Posterior cingulate gyrus (tissue), 11 donors: ENCODE results near the gene MIDN.

Experiments used
- DNase-seq, 10 donors: peaks; one replicate each; pipeline versions ENCODE4 v3.0.0 to v3.0.0-alpha.2; 2020 to 2021; ENCODE audit warnings: mixed read lengths in 3 of 10
- intact Hi-C: fragments of 100-400 bp; cut with DNase I; formaldehyde crosslinking; loops from one replicate; pipeline ENCODE4 v1.15.1; 2023

Gene MIDN

DNA sequence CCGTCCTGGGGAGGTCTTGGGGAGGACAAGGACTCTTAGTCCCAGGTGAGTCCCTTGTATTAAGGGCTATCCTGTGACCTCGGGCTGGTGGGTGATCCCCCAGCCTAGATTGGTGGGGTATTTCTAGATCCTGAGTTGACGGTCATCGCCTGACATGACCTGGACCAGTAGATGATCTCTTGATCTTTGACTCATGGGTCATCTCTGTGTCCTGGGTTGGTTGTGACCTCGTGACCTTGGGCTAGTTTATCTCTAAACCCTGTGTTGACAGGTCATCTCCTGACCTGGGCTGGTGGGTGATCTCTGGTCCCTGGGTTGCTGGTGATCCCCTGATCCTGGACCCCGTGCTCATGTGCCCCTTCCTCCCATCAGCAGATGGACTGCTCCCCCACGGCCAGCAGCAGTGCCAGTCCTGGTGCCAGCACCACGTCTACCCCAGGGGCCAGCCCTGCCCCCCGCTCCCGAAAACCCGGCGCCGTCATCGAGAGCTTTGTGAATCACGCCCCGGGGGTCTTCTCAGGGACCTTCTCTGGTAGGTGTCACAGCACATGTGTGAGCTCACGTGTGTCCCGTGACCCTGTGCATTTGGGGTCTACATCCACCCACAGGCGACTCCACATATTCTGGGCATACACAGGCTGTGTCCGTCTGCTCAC, 6.3 kb downstream of the MIDN start:
- intact Hi-C loops: no loop called here

GRCh38 chr19:1255186-1256161, 7.1 kb downstream of the MIDN start:
- peak in 9 of 10 donors; percentile 66 to 98 (median 80) for DNase-seq
- intact Hi-C loops: no loop called here

More for the DNA sequence above, 6.3 kb downstream of the MIDN start:
- no peak for DNase-seq

DNA sequence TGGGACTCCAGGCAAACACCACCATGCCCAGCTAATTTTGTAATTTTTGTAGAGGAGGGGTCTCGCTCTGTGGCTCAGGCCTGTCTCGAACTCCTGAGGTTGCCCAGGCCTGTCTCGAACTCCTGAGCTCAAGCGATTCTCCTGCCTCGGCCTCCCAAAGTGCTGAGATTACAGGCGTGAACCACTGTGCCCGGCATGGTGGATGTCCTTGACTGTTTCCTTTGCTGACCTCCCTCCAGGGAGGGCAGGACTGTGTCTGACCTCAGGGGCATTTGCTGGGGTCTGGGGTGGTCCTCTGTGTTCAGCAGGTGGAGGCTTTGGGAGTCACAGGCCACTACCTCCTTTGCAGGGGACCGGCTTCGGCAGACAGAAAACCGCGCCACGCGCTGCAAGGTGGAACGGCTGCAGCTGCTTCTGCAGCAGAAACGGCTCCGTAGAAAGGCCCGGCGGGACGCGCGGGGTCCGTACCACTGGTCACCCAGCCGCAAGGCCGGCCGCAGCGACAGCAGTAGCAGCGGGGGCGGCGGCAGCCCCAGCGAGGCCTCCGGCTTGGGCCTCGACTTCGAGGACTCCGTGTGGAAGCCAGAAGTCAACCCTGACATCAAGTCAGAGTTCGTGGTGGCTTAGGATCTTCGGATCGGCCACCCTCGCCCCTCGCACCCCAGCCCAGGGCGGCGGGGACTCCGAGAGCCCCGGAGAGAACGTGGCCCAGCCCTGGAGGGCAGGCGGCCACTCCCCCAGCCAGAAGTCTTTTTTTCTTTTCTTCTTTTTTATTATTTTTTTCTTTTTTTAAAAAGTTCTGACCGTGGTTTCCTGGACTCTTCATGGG, 8.5 kb downstream of the MIDN start:
- intact Hi-C loops: no loop called here
- DNase-seq: peak in 1 of 10 donors; percentile 11

GRCh38 chr19:1257475-1258162, 9.2 kb downstream of the MIDN start:
- no peak for DNase-seq
- intact Hi-C loops: no loop called here

DNA sequence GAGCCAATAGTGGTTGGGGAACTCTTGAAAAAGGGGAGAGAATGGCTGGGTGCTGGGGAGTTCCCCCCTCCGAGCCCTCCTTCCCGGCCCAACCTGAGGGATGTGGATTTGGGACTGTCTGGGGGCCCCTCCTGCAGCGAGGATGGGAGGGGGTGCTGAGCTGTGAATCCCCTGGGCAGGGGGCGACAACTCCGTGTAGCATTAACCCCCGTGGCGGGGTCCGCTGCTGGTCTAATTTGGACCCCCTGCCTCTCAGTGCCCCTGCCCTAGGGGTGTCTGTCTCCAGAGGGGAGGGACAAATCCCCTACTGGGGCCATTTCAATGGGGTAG, 9.7 kb downstream of the MIDN start:
- intact Hi-C loops: no loop called here
- no peak for DNase-seq

DNA sequence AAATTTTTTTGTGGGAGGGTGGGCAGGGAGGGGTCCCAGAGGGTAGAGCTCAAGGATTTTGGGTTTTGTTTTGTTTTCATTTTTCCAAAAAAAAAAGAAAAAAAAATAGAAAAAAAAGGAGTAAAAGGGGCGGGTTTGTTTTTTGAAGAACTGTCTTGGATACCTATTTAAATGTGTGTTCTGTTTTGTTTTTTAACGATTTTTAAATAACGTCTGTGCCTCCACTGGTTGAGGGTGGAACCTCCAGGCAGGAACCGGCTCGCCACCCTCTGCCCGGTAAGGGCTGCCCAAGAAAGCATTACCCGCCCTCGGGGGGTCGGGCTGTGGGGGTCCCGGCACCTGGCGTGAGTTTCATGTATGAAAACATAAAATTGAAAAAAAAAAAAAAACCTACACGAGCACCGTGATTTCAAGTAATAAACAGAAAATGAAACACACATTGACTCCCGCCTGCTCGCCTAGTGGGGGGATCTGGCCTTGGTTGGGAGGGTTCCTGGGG, 10.4 kb downstream of the MIDN start:
- intact Hi-C loops: no loop called here
- DNase-seq: no peak

DNA sequence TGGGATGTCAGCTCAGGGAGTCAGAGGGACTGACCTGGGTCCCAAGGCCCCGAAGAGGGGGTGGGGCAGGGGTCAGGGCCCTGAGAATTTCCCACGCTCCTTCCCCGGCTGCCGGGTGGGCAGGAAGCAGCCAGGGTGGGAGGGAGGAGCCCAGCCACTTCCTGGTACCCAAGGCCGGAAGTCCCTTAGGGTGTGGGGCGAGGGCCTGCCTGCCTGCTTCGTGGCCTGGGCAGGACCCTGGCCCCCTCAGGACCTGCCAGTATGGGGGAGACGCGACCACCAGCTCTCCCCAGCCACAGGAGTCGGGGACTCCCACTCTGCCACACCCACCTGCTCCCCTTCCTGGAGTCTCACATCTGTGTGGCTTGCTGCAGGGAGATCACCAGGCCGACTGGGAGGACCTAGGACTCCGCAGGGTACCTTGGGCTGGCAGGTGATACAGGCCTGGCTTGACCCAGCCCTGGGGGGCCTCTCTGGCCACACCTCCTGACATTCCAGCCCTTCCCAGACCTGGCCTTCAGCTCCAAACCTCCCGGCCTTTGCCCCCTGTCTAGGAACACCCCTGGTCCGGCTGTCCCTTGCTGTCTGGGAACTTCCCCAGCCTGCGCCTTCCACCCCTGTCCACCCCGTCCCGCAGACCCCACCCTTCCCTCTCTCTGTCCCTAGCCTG, 11.0 kb downstream of the MIDN start:
- peak in 1 of 10 donors; percentile 34 for DNase-seq
- intact Hi-C loops: no loop called here

DNA sequence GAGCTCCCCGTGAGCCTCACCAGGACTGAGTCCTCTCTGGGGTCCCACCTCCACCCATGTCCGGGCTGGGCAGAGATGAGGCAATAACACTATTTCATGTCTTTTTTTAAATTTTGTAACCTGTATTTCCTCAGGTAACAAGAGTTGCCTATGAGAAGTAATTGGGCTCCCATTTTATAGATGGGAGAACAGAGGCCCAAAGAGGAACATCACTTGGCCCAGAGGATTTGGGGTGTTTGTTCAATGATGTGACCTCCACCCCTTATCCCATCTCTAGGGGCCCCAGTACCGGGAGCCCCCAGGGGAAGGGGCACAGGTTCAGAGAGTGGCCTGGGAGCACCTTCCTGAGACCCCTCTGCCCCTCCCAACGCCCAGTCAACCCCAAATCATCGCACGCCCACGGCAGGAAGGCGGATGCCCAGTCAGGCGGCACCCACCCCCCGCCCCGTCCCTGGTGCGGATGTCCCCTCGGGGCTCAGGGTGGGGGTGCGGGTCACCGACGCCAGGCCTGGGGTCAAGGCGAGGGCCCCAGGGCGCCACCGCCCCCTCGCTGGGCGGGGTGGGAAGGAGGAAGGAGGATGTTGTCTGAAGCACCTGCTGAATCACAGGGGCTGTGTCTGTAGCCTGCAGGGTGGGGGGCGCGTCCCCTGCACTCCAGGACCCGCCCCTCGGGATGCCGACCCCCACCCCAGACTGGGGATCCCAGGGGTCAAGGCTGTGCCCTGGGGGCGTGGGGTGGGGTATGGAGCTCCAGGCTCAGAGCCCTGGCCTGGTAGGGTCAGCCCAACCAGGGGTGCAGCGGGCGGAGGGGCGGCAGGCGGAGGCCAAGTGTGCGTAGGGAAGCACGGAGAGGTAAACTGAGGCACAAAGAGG, 11.7 kb downstream of the MIDN start:
- no peak for DNase-seq
- intact Hi-C loops: no loop called here

GRCh38 chr19:1260749-1261537, 12.6 kb downstream of the MIDN start:
- intact Hi-C loops: no loop called here
- DNase-seq: peak; percentile 91 to 100 (median 96)

DNA sequence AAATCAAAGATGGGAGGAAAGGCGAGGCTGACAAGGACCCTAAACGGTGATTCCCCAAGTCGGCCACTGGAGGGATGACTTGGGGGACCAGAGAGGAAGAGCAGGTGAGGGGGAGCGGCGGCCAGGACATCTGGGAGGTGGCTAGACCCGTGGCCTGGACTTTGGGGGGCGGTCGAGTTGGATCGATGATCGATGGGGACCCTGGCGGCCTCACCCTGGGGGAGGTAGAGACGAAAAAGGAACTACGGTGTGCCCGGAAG, 13.1 kb downstream of the MIDN start:
- no peak for DNase-seq
- intact Hi-C loops: no loop called here

DNA sequence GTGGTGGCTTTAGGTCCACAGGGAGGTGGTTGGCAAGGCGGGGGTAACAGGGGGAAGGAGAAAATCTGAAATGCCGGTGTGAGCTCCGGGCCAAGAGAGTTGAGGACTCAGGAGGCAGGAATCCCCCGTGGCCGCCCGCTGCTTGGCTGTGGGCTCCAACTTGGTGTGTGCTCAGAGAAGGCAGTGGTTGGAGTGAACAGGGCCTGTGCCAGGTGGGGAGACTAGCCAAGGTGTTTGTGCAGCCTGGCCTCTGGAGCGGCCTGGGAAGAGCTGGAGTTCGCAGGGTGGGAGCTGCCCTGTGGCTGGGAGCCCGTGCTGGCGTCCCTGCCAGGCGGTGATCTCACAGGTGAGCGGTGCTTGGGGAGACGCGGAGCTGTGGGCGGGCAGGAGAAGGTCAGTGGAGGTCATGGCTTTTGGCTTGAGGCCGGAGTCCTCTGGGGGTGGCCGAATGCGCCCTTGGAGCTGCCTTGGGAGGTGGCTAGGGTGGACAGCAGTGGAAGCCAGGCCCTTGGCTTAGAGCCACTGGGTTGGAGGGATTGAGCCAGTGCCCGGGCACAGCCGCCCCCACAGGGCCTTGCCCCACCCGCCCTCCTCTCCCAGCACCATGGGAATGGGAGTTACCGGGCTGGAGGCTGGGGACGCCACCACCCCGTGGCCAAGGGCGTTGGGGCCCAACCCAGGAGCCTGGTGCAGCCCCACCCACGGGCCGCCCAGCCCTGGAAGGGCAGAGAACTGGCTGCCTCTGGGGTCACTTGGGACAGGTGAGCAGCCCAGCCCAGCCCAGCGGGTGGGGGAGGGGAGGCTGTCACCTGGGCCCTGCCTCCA, 13.6 kb downstream of the MIDN start:
- peak in 1 of 10 donors; percentile 89 for DNase-seq
- intact Hi-C loops: no loop called here

DNA sequence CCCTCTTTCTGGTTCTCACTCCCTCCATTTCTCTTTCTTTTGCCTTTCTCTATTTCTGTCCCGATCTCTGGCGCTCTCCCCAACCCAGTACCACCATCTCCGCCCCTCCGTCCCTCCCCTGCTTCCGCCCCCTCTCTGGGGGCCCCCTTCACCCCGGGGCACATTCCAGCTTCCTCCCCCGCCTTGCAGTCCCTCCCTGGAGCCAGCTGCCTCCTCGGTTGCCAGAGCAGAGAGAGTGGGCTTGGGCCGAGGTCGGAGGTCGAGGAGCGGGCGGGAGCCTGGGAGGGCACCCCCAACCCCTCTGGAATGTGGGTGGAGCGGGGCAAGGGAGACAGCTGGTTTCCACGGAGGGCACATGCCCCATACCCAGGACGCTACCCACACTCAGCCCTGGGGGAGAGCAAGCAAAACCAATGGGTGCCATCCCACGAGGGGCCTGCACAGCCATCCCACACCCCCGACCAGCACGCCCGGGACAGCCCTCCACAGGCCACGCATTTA, 14.3 kb downstream of the MIDN start:
- DNase-seq: no peak
- intact Hi-C loops: no loop called here

GRCh38 chr19:1263188-1263587, 14.8 kb downstream of the MIDN start:
- no peak for DNase-seq
- intact Hi-C loops: no loop called here

- no peak for DNase-seq
- intact Hi-C loops: no loop called here
Measured at GRCh38 chr19:1264801-1265614, 16.6 kb downstream of the MIDN start.

DNA sequence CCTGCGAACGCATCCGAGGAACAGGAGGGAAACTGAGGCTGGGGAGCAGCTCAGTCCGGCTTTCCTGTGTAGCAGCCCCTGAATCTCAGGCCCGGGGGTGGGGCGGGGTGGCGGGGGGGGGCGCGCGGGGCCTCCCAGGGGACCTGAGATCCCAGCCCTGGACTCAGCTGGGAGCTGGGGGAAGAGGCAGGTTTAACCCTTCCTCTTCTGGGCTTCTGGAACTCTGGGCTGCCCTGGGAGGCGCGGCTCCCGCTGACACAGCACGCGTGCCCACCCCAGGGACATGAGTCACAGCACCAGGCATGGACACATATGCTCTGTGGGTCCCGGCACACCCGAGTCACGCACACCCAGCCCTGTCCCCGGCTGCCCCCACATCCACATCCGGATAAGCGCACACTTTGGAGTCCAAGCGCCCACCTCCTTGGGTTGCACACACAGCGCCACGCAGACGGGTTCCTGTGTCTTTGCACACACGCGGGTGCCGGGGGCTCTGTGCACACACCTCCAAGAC, 17.3 kb downstream of the MIDN start:
- intact Hi-C loops: no loop called here
- peak in 2 of 10 donors; percentile 85 to 88 for DNase-seq
